Neural progenitor cell (in vitro differentiated cells): Measurements from ENCODE around the gene GMPR. TPM values are rescaled to one million over a fixed set of nuclear protein-coding genes. Genes with fewer than 3 reads are reported as not detected.
"Not testable (repeated sequence)": the region's sequence is repeated elsewhere in the genome, so short reads cannot be mapped to it uniquely, and the experiment has no call there.

Experiments
- DNase-seq: peaks from one replicate; pipeline ENCODE4 v3.0.0-alpha.2; 2016; ENCODE audit warnings: low spot score
- H2AFZ ChIP-seq: fragments of 200-600 bp; sonication (generic); replicated peaks from 2 replicates; pipeline ENCODE4 v1.6.1; 2016; ENCODE audit warnings: antibody characterized with exemption
- H3F3A ChIP-seq: fragments of 200-600 bp; sonication (generic); 2 replicates; pipeline ENCODE4 v1.6.1; 2016; ENCODE audit warnings: antibody characterized with exemption, low read depth
- H3K27ac ChIP-seq: fragments of 200-600 bp; sonication (generic); 2 replicates; pipeline ENCODE4 v1.5.1; 2016; ENCODE audit warnings: mild to moderate bottlenecking
- H3K27me3 ChIP-seq: fragments of 200-600 bp; sonication (generic); 2 replicates; pipeline ENCODE4 v1.6.1; 2016; ENCODE audit warnings: mild to moderate bottlenecking, moderate library complexity
- H3K36me3 ChIP-seq: fragments of 200-600 bp; sonication (generic); 2 replicates; pipeline ENCODE4 v1.5.1; 2016
- H3K4me1 ChIP-seq: fragments of 200-600 bp; sonication (generic); 2 replicates; pipeline ENCODE4 v1.6.1; 2016; ENCODE audit warnings: mixed run types
- H3K4me2 ChIP-seq: fragments of 200-600 bp; sonication (generic); 2 replicates; pipeline ENCODE4 v1.6.1; 2016
- H3K4me3 ChIP-seq: fragments of 200-600 bp; sonication (generic); 2 replicates; pipeline ENCODE4 v1.5.1; 2016
- H3K79me2 ChIP-seq: fragments of 200-600 bp; sonication (generic); 2 replicates; pipeline ENCODE4 v1.6.1; 2016; ENCODE audit warnings: low read depth
- H3K9ac ChIP-seq: fragments of 200-600 bp; sonication (generic); 2 replicates; pipeline ENCODE4 v1.6.1; 2016
- H3K9me3 ChIP-seq: fragments of 200-600 bp; sonication (generic); 2 replicates; pipeline ENCODE4 v1.5.1; 2016; ENCODE audit warnings: low read depth
- H4K20me1 ChIP-seq: fragments of 200-600 bp; sonication (generic); 2 replicates; pipeline ENCODE4 v1.6.1; 2016; ENCODE audit warnings: low read depth
- H3K27ac Mint-ChIP-seq: 3 replicates; pipeline ENCODE4 v1.8.0; 2021; ENCODE audit warnings: mixed read lengths
- H3K27me3 Mint-ChIP-seq: 2 replicates; pipeline ENCODE4 v1.8.0; 2022; ENCODE audit warnings: low read depth, mild to moderate bottlenecking, inconsistent platforms, moderate library complexity, mixed read lengths; ENCODE audit not compliant: insufficient read depth
- H3K36me3 Mint-ChIP-seq: 3 replicates; pipeline ENCODE4 v1.8.0; 2021; ENCODE audit warnings: mixed read lengths
- H3K4me1 Mint-ChIP-seq: 3 replicates; pipeline ENCODE4 v1.8.0; 2021; ENCODE audit warnings: mixed read lengths
- H3K4me3 Mint-ChIP-seq: 3 replicates; pipeline ENCODE4 v1.8.0; 2021; ENCODE audit warnings: mild to moderate bottlenecking, moderate library complexity, mixed read lengths
- H3K9me3 Mint-ChIP-seq: 3 replicates; pipeline ENCODE4 v1.8.0; 2020; ENCODE audit warnings: mixed read lengths
- EZH2 ChIP-seq: fragments of 200-600 bp; sonication (generic); IDR thresholded peaks from 2 replicates; pipeline ENCODE4 v1.6.1; 2017; ENCODE audit warnings: antibody characterized with exemption, mild to moderate bottlenecking, moderate library complexity
- EZH2phosphoT487 ChIP-seq: fragments of 200-600 bp; sonication (generic); IDR thresholded peaks from 2 replicates; pipeline ENCODE4 v1.6.1; 2017; ENCODE audit warnings: antibody characterized with exemption
- total RNA-seq: library from RNA; depleted of rRNA; stranded (reverse); fragments of >200 nt; gene quantifications from 2 replicates; pipeline ENCODE4 v1.2.3, GENCODE V29; 2015; ENCODE audit warnings: low replicate concordance
- TF ChIP-seq, protein P1 (sequence below): fragments of 200-600 bp; sonication (generic); IDR thresholded peaks from 2 replicates; pipeline ENCODE4 v1.5.1; 2017; ENCODE audit warnings: antibody characterized with exemption, mild to moderate bottlenecking

The GMPR gene
- total RNA-seq, 1 donor from 2014 or later: not detected

DNA sequence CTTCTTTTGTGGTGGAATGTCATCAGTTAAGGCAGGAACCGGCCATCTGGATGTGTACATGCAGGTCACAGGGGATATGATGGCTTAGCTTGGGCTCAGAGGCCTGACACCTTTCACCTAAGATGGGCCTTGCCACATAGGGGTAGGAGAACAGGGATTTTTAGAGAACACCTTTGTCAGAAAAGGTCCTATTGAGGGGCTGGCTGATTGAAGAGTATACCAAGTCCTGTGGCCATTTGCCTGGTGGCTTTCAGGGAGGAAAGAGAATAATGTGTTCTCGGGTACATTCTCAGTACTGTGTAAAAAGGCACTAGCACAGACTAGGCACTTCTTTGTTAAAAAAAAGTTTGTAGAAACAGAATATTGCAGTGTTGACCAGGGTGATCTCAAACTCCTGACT, 26.4 kb downstream of the GMPR start:
- TF ChIP-seq, protein P1, sequence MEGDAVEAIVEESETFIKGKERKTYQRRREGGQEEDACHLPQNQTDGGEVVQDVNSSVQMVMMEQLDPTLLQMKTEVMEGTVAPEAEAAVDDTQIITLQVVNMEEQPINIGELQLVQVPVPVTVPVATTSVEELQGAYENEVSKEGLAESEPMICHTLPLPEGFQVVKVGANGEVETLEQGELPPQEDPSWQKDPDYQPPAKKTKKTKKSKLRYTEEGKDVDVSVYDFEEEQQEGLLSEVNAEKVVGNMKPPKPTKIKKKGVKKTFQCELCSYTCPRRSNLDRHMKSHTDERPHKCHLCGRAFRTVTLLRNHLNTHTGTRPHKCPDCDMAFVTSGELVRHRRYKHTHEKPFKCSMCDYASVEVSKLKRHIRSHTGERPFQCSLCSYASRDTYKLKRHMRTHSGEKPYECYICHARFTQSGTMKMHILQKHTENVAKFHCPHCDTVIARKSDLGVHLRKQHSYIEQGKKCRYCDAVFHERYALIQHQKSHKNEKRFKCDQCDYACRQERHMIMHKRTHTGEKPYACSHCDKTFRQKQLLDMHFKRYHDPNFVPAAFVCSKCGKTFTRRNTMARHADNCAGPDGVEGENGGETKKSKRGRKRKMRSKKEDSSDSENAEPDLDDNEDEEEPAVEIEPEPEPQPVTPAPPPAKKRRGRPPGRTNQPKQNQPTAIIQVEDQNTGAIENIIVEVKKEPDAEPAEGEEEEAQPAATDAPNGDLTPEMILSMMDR: no peak
- TF ChIP-seq EZH2phosphoT487 (no peak), EZH2 (no peak)
- H3K4me1 ChIP-seq: no peaks in the 10 kb centered on the region
- Mint-ChIP-seq H3K36me3 (no peaks in the 10 kb centered on the region), H3K4me3 (no peak overlapping the region), H3K9me3 (peaks cover 9% of the 10 kb centered on the region), H3K27ac (no peak overlapping the region), H3K27me3 (peaks cover 4% of the 10 kb centered on the region), H3K4me1 (no peaks in the 10 kb centered on the region)
- no peak overlapping the region for H2AFZ ChIP-seq
- peaks cover 4% of the 10 kb centered on the region for H3K27me3 ChIP-seq
- H4K20me1 ChIP-seq: no peaks in the 10 kb centered on the region
- H3K27ac ChIP-seq: no peak overlapping the region
- H3K9ac ChIP-seq: no peak overlapping the region
- no peak overlapping the region for H3K4me2 ChIP-seq
- no peaks in the 10 kb centered on the region for H3K9me3 ChIP-seq
- H3K79me2 ChIP-seq: no peaks in the 10 kb centered on the region
- DNase-seq: no peak
- H3K4me3 ChIP-seq: no peak overlapping the region
- H3F3A ChIP-seq: no peaks in the 10 kb centered on the region
- no peaks in the 10 kb centered on the region for H3K36me3 ChIP-seq

DNA sequence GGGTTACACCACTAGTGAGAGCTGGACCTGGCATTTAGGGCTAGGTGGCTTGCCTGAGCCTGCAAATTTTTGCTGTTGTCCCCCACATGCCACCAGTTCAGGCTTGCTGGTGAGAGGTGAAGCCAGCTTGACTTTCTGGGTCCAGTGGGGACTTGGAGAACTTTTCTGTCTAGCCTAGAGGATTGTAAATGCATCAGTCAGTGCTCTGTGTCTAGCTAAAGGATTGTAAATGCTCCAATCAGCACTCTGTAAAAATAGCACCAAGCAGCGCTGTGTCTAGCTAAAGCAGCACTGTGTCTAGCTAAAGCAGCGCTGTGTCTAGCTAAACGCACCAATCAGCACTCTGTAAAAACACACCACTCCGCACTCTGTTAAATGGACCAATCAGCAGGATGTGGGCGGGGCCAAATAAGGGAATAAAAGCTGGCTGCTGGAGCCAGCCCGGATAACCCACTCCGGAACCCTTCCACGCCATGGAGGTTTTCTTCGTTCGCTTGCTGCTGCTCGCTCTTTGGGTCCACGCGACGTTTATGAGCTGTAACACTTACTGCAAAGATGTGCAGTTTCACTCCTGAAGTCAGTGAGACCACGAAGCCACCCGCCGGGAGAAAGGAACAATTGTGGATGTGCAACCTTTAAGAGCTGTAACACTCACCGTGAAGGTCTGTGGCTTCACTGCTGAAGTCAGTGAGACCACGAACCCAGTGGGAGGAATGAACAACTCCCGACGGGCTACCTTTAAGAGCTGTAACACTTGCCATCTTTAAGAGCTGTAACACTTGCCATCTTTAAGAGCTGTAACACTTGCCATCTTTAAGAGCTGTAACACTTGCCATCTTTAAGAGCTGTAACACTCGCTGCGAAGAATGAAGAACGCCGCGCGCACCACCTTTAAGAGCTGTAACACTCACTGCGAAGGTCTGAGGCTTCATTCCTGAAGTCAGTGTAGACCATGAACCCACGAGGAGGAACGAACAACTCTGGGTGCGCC, 27.3 kb downstream of the GMPR start:
- Histone ChIP-seq H3K27me3 (peaks cover 4% of the 10 kb centered on the region), H3K79me2 (no peaks in the 10 kb centered on the region), H3K4me3 (no peak overlapping the region), H3K9me3 (no peaks in the 10 kb centered on the region), H3K27ac (no peak overlapping the region), H3K9ac (no peak overlapping the region), H4K20me1 (no peaks in the 10 kb centered on the region), H3K4me2 (no peak overlapping the region), H3K36me3 (no peaks in the 10 kb centered on the region), H2AFZ (no peak overlapping the region), H3F3A (no peaks in the 10 kb centered on the region), H3K4me1 (no peaks in the 10 kb centered on the region)
- Mint-ChIP-seq H3K9me3 (peaks cover 9% of the 10 kb centered on the region), H3K27me3 (peaks cover 10% of the 10 kb centered on the region), H3K4me1 (no peaks in the 10 kb centered on the region), H3K27ac (no peak overlapping the region), H3K36me3 (no peaks in the 10 kb centered on the region), H3K4me3 (no peak overlapping the region)
- DNase-seq: no peak
- TF ChIP-seq, protein P1: no peak
- TF ChIP-seq EZH2 (no peak), EZH2phosphoT487 (no peak)

DNA sequence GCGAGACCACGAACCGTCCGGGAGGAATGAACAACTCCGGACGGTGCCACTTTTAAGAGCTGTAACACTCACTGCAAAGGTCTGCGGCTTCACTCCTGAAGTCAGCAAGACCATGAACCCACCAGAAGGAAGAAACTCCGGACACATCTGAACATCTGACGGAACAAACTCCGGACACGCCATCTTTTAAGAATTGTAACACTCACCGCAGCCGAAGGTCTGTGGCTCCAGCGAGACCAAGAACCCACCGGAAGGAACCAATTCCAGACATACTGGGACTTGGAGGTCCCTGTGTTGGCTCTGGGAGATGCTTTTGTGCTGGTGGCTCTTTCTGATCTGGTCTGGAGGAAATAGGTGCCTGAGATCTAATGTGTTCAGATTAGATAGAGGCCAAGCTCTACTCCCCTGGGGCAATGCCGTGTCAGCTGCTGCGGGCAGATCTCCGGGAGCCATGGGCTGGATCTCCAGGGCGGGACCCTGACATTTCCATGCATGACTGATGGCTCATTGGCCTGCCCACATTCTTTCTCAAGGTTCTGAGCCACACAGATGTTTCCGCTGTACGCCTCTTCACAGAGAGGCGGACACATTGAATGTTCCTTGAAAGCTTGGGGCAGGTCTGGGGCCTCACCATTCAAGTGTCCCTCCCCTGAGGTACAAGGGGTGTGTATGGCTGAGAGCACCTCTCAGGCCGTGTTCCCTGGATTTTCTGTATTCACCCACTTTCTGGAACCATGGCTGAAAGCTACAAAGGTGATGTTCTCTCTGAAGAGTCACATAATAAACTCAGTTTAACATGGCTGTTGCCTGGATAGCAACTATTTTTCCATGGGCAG, 29.3 kb downstream of the GMPR start:
- Mint-ChIP-seq H3K9me3 (peaks cover 9% of the 10 kb centered on the region), H3K36me3 (no peaks in the 10 kb centered on the region), H3K27ac (no peak overlapping the region), H3K27me3 (peaks cover 10% of the 10 kb centered on the region), H3K4me3 (no peak overlapping the region), H3K4me1 (no peaks in the 10 kb centered on the region)
- Histone ChIP-seq H4K20me1 (no peaks in the 10 kb centered on the region), H3K4me2 (no peak overlapping the region), H3K9me3 (no peaks in the 10 kb centered on the region), H3K79me2 (no peaks in the 10 kb centered on the region), H3K27ac (no peak overlapping the region), H3K27me3 (no peaks in the 10 kb centered on the region), H3K4me3 (no peak overlapping the region), H3K9ac (no peak overlapping the region), H3K36me3 (no peaks in the 10 kb centered on the region), H3F3A (no peaks in the 10 kb centered on the region), H3K4me1 (no peaks in the 10 kb centered on the region), H2AFZ (no peak overlapping the region)
- DNase-seq: no peak
- TF ChIP-seq, protein P1: no peak
- TF ChIP-seq EZH2phosphoT487: no peak
- no peak for TF ChIP-seq EZH2

DNA sequence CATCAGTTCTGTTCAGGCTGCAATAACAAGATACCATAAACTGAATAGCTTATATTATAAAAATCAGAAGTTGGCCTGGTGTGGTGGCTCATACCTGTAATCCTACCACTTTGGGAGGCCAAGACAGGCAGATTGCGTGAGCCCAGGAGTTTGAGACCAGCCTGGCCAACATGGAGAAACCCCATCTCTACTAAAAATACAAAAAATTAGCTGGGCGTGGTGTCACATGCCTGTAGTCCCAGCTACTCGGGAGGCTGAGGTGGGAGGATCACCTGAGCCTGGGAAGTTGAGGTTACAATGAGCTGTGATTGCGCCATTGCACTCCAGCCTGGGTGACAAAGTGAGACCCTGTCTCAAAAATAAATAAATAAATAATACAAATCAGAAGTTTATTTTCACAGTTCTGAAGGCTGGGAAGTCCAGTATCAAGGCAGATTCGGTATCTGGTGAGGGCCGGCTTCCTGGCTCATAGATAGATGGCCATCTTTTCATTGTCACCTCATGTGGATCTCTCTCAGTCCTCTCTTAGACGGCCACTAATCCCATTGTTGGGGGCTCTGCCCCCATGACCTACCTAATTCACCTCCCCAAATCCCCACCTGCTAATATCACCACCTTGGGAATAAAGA, 31.2 kb downstream of the GMPR start:
- H3K36me3 ChIP-seq, H2AFZ ChIP-seq, H3K4me1 ChIP-seq, H3K4me3 Mint-ChIP-seq, H3K27ac ChIP-seq, H3K9me3 ChIP-seq, H3K4me1 Mint-ChIP-seq, H3F3A ChIP-seq, H4K20me1 ChIP-seq, H3K79me2 ChIP-seq, H3K27ac Mint-ChIP-seq, H3K9ac ChIP-seq, H3K4me2 ChIP-seq, H3K9me3 Mint-ChIP-seq, H3K4me3 ChIP-seq, H3K36me3 Mint-ChIP-seq, H3K27me3 Mint-ChIP-seq, H3K27me3 ChIP-seq, DNase-seq: not testable (repeated sequence)
